GM18951 (cell line): ENCODE data around the gene SPART.

Experiments
- POLR2A ChIP-seq: IDR thresholded peaks from 4 replicates; pipeline ENCODE4 v1.6.1; 2011; ENCODE audit warnings: mild to moderate bottlenecking; ENCODE audit not compliant: insufficient read length, insufficient read depth; ENCODE audit errors: extremely low read depth
- in situ Hi-C: fragments of 300-500 bp; cut with MboI; formaldehyde crosslinking; loops from one replicate; pipeline ENCODE4 v1.12.0; 2022; ENCODE audit warnings: low sequenced_read_pairs, mixed read lengths, inconsistent platforms; ENCODE audit not compliant: unreplicated experiment

SPART gene

GRCh38 chr13:36346222-36347083 is at the start of gene SPART:
TSS of gene SPART (minus strand) at chr13:36346394. CDS start at chr13:36335830, 10,564 bp downstream.
- no peak for TF ChIP-seq POLR2A
- in situ Hi-C loops, result no loop called here

GRCh38 chr13:36395280-36395679 is 49.1 kb upstream of the SPART start:
- in situ Hi-C loops, result no loop called here
- no peak for TF ChIP-seq POLR2A

- in situ Hi-C loops, result no loop called here
Measured at GRCh38 chr13:36385489-36385888, 39.3 kb upstream of the SPART start.

GRCh38 chr13:36382030-36382429 is 35.8 kb upstream of the SPART start:
- in situ Hi-C loops, result no loop called here

More at GRCh38 chr13:36385489-36385888, 39.3 kb upstream of the SPART start:
- TF ChIP-seq POLR2A, result no peak

GRCh38 chr13:36377826-36378468 is 31.8 kb upstream of the SPART start:
- no peak for TF ChIP-seq POLR2A
- in situ Hi-C loops, result no loop called here

More at GRCh38 chr13:36382030-36382429, 35.8 kb upstream of the SPART start:
- TF ChIP-seq POLR2A, result no peak

- in situ Hi-C loops, result no loop called here
- TF ChIP-seq POLR2A, result no peak
Measured at GRCh38 chr13:36374063-36374462, 27.9 kb upstream of the SPART start.

GRCh38 chr13:36371185-36371584 is 25.0 kb upstream of the SPART start:
- in situ Hi-C loops, result no loop called here
- TF ChIP-seq POLR2A, result no peak

- in situ Hi-C loops, result no loop called here
- TF ChIP-seq POLR2A, result no peak
Measured at GRCh38 chr13:36370108-36370429, 23.9 kb upstream of the SPART start.

GRCh38 chr13:36369268-36370107 is 23.3 kb upstream of the SPART start:
- TF ChIP-seq POLR2A, result no peak
- in situ Hi-C loops, result no loop called here

- TF ChIP-seq POLR2A, result no peak
- in situ Hi-C loops, result no loop called here
Measured at GRCh38 chr13:36366031-36366430, 19.8 kb upstream of the SPART start.

- no peak for TF ChIP-seq POLR2A
- in situ Hi-C loops, result no loop called here
Measured at GRCh38 chr13:36363366-36363863, 17.2 kb upstream of the SPART start.

- in situ Hi-C loops, result no loop called here
- no peak for TF ChIP-seq POLR2A
Measured at GRCh38 chr13:36362914-36363313, 16.7 kb upstream of the SPART start.

- in situ Hi-C loops, result no loop called here
- TF ChIP-seq POLR2A, result no peak
Measured at GRCh38 chr13:36362251-36362650, 16.1 kb upstream of the SPART start.
